Suprapubic skin (tissue), 4 donors: ENCODE measurements around the gene GNAI2.
A peak's percentile ranks its signal among the peaks of the same experiment; 100 is the strongest.

Source experiments
- CTCF ChIP-seq, 2 donors: fragments of 200-600 bp in 1 of 2; fragments of 450-650 bp in 1 of 2; sonication (generic) in 1 of 2; IDR thresholded peaks; one replicate each; pipeline ENCODE4 v1.5.1; 2016 to 2019; ENCODE audit warnings: antibody characterized with exemption in 2 of 2, mild to moderate bottlenecking in 1 of 2, moderate library complexity in 1 of 2
- EP300 ChIP-seq: sonication (generic); formaldehyde crosslinking; IDR thresholded peaks from one replicate; pipeline ENCODE4 v1.6.1; 2017; ENCODE audit warnings: antibody characterized with exemption
- POLR2A ChIP-seq, 2 donors: fragments of 450-650 bp; IDR thresholded peaks; one replicate each; pipeline ENCODE4 v1.6.1; 2017; ENCODE audit warnings: antibody characterized with exemption in 2 of 2, mild to moderate bottlenecking in 2 of 2, moderate library complexity in 2 of 2
- POLR2AphosphoS5 ChIP-seq, 3 donors: sonication (generic); formaldehyde crosslinking; IDR thresholded peaks; one replicate each; pipeline ENCODE4 v1.6.1; 2017; ENCODE audit warnings: antibody characterized with exemption in 3 of 3

DNA sequence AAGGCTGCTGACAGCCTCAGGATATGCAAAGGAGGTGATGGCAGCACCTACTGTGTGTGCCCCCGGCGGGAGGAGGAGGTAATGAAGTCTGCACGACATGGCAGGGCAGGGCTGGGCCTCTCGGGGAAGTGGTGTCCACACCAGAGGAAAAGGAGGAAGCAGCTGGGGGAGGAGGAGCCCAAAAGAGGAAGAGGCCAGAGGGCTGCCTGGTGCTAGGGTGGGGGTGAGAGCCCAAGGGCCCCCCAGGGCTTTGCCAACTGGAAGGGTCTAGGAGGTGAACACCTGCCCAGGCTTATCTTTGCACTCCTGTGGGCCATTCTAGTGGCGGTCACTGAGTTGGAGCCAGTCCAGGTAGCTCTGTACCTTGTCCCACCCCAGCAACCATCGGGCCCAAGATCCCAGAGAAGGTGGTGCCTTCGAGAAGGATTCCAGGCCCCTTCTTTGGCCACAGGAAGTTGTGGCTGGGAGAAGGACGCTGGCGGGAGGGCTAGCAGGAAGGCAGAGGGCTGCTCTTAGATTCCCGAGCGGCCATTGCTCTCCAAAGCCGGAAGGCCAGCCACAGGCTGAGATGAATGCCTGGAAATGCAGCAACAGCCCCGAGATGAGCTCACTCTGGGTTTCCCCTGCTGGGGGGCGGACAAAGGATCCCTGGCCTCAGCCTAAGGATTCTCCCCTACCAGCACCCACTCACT, 7.0 kb downstream of the GNAI2 start:
- no peak for TF ChIP-seq CTCF (IDR thresholded peaks at IDR 0.05)
- TF ChIP-seq POLR2AphosphoS5 (IDR thresholded peaks at IDR 0.05) = peak in 1 of 3 donors; percentile 8
- no peak for TF ChIP-seq POLR2A (IDR thresholded peaks at IDR 0.05)
- TF ChIP-seq EP300 = no peak
